ENCODE data around the gene IDI1.

IDI1 gene

DNA sequence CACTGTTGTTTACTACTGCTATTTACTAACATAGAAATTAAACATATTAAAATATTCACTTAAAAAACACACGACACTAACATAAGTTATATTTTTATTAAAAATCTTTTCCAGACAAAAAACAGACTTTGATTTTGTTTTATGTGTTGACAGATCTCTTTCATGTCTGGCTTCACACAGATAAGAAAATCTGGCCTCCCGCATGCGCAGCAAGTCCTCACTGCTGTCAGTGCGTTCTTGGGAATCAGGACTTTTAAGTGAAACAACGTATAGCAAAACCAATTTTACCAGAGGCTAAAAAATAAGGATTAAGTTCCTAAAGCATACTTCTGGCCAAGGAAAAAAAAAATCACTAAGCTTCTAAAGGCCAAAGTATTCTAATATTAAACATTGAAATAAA is 1.2 kb upstream of the IDI1 start:
- H3K4me1 ChIP-seq (ENCODE audit: control insufficient read depth in 1 of 2, insufficient read depth in 2 of 2, low read length in 2 of 2): peaks cover 29 to 37% of the 10 kb centered on the region in 2 donors
- no peaks in the 10 kb centered on the region for H3K27me3 ChIP-seq (ENCODE audit: control insufficient read depth in 1 of 2, insufficient read depth in 2 of 2, low read length in 2 of 2)
- H3K4me3 ChIP-seq (ENCODE audit: low read depth in 1 of 2, low read length in 2 of 2): peak overlapping the region; percentile 97 to 98
- H3K36me3 ChIP-seq (ENCODE audit: control insufficient read depth in 1 of 2, insufficient read depth in 2 of 2, low read length in 2 of 2): peaks cover 5 to 12% of the 10 kb centered on the region in 2 donors
- peak overlapping the region; percentile 84 to 91 for H3K9ac ChIP-seq (ENCODE audit: low read depth in 1 of 2, low read length in 2 of 2)
- no peaks in the 10 kb centered on the region for H3K9me3 ChIP-seq (ENCODE audit: control insufficient read depth in 1 of 2, low read length in 2 of 2)
- H3K27ac ChIP-seq (ENCODE audit: low read depth, low read length): no peak overlapping the region

DNA sequence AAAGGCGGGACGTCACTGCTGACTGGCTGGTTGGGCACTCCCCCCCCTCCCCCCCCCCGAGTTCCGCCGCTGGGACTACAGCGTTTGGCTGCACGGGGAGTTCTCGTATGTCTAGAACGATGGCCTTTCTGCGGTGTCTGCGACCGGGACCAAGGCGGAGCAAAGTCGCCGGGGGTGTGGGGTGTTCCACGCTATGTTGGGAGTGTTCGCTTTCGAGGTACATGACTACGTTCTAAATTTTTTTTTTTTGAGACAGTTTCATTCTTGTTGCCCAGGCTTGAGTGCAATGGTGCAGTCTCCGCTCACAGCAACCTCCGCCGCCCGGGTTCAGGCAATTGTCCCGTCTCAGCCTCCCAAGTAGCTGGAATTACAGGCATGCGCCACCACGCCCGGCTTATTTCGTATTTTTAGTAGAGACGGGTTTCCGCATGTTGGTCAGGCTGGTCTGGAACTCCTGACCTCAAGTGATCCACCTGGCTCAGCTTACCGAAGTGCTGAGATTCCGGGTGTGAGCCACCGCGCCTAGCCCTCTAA is 573 bp upstream of the IDI1 start:
- peaks cover 23 to 35% of the 10 kb centered on the region in 2 donors for H3K4me1 ChIP-seq (ENCODE audit: control insufficient read depth in 1 of 2, insufficient read depth in 2 of 2, low read length in 2 of 2)
- H3K9me3 ChIP-seq (ENCODE audit: control insufficient read depth in 1 of 2, low read length in 2 of 2): no peaks in the 10 kb centered on the region
- no peaks in the 10 kb centered on the region for H3K27me3 ChIP-seq (ENCODE audit: control insufficient read depth in 1 of 2, insufficient read depth in 2 of 2, low read length in 2 of 2)
- H3K4me3 ChIP-seq (ENCODE audit: low read depth in 1 of 2, low read length in 2 of 2): peak overlapping the region; percentile 97 to 98
- peaks cover 5 to 11% of the 10 kb centered on the region in 2 donors for H3K36me3 ChIP-seq (ENCODE audit: control insufficient read depth in 1 of 2, insufficient read depth in 2 of 2, low read length in 2 of 2)
- H3K9ac ChIP-seq (ENCODE audit: low read depth in 1 of 2, low read length in 2 of 2): peak overlapping the region; percentile 84 to 91
- H3K27ac ChIP-seq (ENCODE audit: low read depth, low read length): peak overlapping the region; percentile 100

DNA sequence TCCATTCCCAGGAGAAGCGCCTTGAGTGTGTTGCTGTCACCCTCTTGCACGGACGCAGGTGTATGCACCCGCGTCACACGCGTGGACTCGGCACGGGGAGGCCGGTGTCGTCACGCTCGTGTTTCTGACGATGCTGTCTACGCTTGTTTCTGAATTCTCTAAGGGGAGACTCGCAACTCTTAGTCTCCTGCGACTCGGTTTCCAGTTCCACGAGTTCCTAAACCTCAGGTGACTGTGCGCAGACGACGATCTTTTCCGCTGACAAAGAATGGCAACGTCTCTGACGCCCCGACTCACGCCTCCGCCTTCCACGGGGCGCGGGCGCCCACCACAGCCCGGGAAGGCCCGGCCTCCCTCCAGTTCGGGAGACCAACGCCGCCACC is 579 bp downstream of the IDI1 start:
- Histone ChIP-seq H3K36me3 (ENCODE audit: control insufficient read depth in 1 of 2, insufficient read depth in 2 of 2, low read length in 2 of 2) (peaks cover 5 to 14% of the 10 kb centered on the region in 2 donors), H3K4me3 (ENCODE audit: low read depth in 1 of 2, low read length in 2 of 2) (peak overlapping the region; percentile 97 to 98), H3K4me1 (ENCODE audit: control insufficient read depth in 1 of 2, insufficient read depth in 2 of 2, low read length in 2 of 2) (peaks cover 24 to 39% of the 10 kb centered on the region in 2 donors), H3K27me3 (ENCODE audit: control insufficient read depth in 1 of 2, insufficient read depth in 2 of 2, low read length in 2 of 2) (no peaks in the 10 kb centered on the region), H3K9me3 (ENCODE audit: control insufficient read depth in 1 of 2, low read length in 2 of 2) (no peaks in the 10 kb centered on the region), H3K9ac (ENCODE audit: low read depth in 1 of 2, low read length in 2 of 2) (peak overlapping the region; percentile 87 to 91), H3K27ac (ENCODE audit: low read depth, low read length) (peak overlapping the region; percentile 100)

DNA sequence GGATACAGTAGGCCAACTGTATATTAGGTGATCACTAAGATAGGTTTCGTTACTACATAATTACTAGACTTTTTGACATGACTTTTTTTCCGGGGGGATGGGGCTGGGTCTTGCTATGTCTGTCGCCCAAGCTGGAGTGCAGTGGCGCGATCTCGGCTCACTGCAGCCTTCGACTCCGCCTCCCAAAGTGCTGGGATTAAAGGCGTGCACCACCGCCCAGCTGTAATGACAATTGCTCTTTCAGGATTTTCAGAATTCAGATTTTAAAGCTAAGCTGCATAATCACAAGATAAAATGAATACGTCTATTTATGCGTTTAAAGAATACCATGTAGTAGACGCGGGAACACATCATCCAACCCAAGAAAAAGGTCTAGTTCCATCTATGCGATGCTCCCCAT is 982 bp downstream of the IDI1 start:
- peak overlapping the region; percentile 87 to 91 for H3K9ac ChIP-seq (ENCODE audit: low read depth in 1 of 2, low read length in 2 of 2)
- H3K27ac ChIP-seq (ENCODE audit: low read depth, low read length): peak overlapping the region; percentile 100
- peaks cover 24 to 40% of the 10 kb centered on the region in 2 donors for H3K4me1 ChIP-seq (ENCODE audit: control insufficient read depth in 1 of 2, insufficient read depth in 2 of 2, low read length in 2 of 2)
- H3K36me3 ChIP-seq (ENCODE audit: control insufficient read depth in 1 of 2, insufficient read depth in 2 of 2, low read length in 2 of 2): peaks cover 5 to 18% of the 10 kb centered on the region in 2 donors
- no peaks in the 10 kb centered on the region for H3K27me3 ChIP-seq (ENCODE audit: control insufficient read depth in 1 of 2, insufficient read depth in 2 of 2, low read length in 2 of 2)
- H3K4me3 ChIP-seq (ENCODE audit: low read depth in 1 of 2, low read length in 2 of 2): peak overlapping the region; percentile 97 to 98
- no peaks in the 10 kb centered on the region for H3K9me3 ChIP-seq (ENCODE audit: control insufficient read depth in 1 of 2, low read length in 2 of 2)

DNA sequence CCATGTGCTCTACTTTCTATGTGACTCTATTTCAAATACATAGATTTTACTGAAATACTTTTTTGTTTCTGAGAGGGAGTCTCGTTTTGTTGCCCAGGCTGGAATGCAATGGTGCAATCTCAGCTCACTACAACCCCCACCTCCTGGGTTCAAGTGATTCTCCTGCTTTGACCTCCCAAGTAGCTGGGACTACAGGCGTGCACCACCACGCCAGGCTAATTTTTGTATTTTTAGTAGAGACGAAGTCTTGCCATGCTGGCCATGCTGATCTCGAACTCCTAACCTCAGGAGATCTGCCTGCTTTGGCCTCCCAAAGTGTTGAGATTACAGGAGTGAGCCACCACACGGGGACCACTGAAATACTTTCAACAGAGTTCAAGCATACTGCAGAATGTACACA is 3.5 kb downstream of the IDI1 start:
- H3K4me3 ChIP-seq (ENCODE audit: low read depth in 1 of 2, low read length in 2 of 2): no peak overlapping the region
- peaks cover 2 to 34% of the 10 kb centered on the region in 2 donors for H3K36me3 ChIP-seq (ENCODE audit: control insufficient read depth in 1 of 2, insufficient read depth in 2 of 2, low read length in 2 of 2)
- no peak overlapping the region for H3K27ac ChIP-seq (ENCODE audit: low read depth, low read length)
- no peak overlapping the region for H3K9ac ChIP-seq (ENCODE audit: low read depth in 1 of 2, low read length in 2 of 2)
- H3K27me3 ChIP-seq (ENCODE audit: control insufficient read depth in 1 of 2, insufficient read depth in 2 of 2, low read length in 2 of 2): no peaks in the 10 kb centered on the region
- no peaks in the 10 kb centered on the region for H3K9me3 ChIP-seq (ENCODE audit: control insufficient read depth in 1 of 2, low read length in 2 of 2)
- H3K4me1 ChIP-seq (ENCODE audit: control insufficient read depth in 1 of 2, insufficient read depth in 2 of 2, low read length in 2 of 2): peaks cover 15 to 36% of the 10 kb centered on the region in 2 donors

DNA sequence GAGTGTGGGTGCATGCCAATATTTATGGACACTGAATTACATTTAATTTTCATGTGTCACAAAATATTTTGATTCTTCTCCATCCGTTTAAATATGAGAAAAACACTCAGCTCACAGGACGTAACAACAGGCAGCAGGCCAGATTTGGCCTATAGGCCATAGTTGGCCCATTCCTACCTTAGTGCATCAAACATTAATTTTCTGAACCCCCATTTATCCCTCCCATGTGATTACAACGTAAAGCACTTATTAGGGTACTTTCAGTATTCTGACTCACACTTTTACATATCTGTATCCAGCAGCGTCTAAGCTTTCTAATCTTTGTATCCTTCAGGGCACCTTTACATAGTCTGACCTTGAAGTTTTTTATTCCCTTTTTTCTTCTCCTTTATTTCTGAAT is 4.0 kb downstream of the IDI1 start:
- no peak overlapping the region for H3K9ac ChIP-seq (ENCODE audit: low read depth in 1 of 2, low read length in 2 of 2)
- no peak overlapping the region for H3K27ac ChIP-seq (ENCODE audit: low read depth, low read length)

DNA sequence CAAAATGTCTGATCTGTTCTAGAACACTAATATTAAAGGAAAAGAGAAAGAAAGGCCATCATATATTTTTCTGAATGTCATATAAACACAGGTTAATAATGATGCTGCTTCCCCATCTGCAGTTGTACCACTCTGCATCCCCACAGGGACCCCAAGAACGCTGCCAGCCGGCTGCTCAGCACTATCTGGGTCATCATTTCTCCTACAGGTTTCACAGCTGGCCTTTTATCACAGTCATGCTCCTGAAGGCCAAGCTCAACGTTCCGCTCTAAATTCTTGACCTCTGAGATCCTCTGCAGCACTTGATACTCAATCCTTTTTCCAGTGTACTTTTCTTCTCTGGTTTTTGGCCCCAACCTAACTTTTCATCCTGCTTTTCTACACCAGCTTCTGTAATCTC is 4.8 kb downstream of the IDI1 start:
- Histone ChIP-seq H3K27me3 (ENCODE audit: control insufficient read depth in 1 of 2, insufficient read depth in 2 of 2, low read length in 2 of 2) (no peaks in the 10 kb centered on the region), H3K4me3 (ENCODE audit: low read depth in 1 of 2, low read length in 2 of 2) (no peak overlapping the region), H3K36me3 (ENCODE audit: control insufficient read depth in 1 of 2, insufficient read depth in 2 of 2, low read length in 2 of 2) (peaks cover 6 to 38% of the 10 kb centered on the region in 2 donors), H3K27ac (ENCODE audit: low read depth, low read length) (no peak overlapping the region), H3K9me3 (ENCODE audit: control insufficient read depth in 1 of 2, low read length in 2 of 2) (no peaks in the 10 kb centered on the region), H3K9ac (ENCODE audit: low read depth in 1 of 2, low read length in 2 of 2) (no peak overlapping the region), H3K4me1 (ENCODE audit: control insufficient read depth in 1 of 2, insufficient read depth in 2 of 2, low read length in 2 of 2) (peaks cover 12 to 32% of the 10 kb centered on the region in 2 donors)

More for the DNA sequence above, 4.0 kb downstream of the IDI1 start:
- no peak overlapping the region for H3K4me3 ChIP-seq (ENCODE audit: low read depth in 1 of 2, low read length in 2 of 2)
- peaks cover 12 to 32% of the 10 kb centered on the region in 2 donors for H3K4me1 ChIP-seq (ENCODE audit: control insufficient read depth in 1 of 2, insufficient read depth in 2 of 2, low read length in 2 of 2)
- H3K27me3 ChIP-seq (ENCODE audit: control insufficient read depth in 1 of 2, insufficient read depth in 2 of 2, low read length in 2 of 2): no peaks in the 10 kb centered on the region
- H3K36me3 ChIP-seq (ENCODE audit: control insufficient read depth in 1 of 2, insufficient read depth in 2 of 2, low read length in 2 of 2): peaks cover 2 to 38% of the 10 kb centered on the region in 2 donors
- H3K9me3 ChIP-seq (ENCODE audit: control insufficient read depth in 1 of 2, low read length in 2 of 2): no peaks in the 10 kb centered on the region

DNA sequence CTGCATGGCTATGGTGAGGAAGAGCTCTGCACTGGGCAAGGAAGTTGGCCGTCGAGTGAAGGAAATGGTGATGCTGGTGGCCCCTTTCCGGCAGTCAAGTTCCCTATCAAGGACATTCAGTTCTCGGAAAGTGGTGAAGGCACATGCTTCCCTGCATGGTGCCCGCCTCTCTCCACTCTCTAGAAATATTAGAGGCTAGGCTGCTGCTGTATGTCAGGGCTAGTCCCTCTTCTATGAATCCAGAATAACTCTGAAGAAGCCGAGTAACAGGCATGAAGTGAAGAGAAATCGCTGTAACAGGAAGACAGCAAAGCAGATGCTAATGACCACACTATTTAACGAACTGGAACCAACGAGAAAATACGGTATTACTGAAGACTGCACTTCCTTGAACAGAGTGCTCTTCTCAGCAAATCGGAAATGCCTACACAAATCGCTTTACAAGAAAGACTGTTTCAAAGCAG is 5.4 kb downstream of the IDI1 start:
- Histone ChIP-seq H3K27ac (ENCODE audit: low read depth, low read length) (peak overlapping the region; percentile 61), H3K4me1 (ENCODE audit: control insufficient read depth in 1 of 2, insufficient read depth in 2 of 2, low read length in 2 of 2) (peaks cover 12 to 32% of the 10 kb centered on the region in 2 donors), H3K9ac (ENCODE audit: low read depth in 1 of 2, low read length in 2 of 2) (no peak overlapping the region), H3K4me3 (ENCODE audit: low read depth in 1 of 2, low read length in 2 of 2) (peak overlapping the region in 1 of 2 donors; percentile 44), H3K36me3 (ENCODE audit: control insufficient read depth in 1 of 2, insufficient read depth in 2 of 2, low read length in 2 of 2) (peaks cover 8 to 42% of the 10 kb centered on the region in 2 donors), H3K27me3 (ENCODE audit: control insufficient read depth in 1 of 2, insufficient read depth in 2 of 2, low read length in 2 of 2) (no peaks in the 10 kb centered on the region), H3K9me3 (ENCODE audit: control insufficient read depth in 1 of 2, low read length in 2 of 2) (no peaks in the 10 kb centered on the region)

DNA sequence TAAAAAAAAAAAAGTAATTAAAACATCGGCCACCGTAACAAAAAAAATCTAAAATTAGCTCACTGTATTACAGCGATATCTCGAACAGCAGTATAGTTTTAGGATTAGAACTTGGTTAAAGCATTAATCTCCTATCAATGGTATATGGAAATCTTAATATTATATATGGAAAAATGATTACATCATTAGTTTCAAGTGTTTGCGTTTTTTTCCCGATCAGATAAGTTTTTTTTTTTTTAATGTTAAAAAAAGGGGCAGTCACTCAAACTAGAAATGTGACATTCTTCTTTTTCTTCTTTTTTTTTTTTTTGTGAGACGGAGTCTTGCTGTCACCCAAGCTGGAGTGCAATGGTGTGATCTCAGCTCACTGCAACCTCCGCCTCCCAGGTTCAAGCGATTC is 7.4 kb downstream of the IDI1 start:
- peaks cover 8 to 56% of the 10 kb centered on the region in 2 donors for H3K36me3 ChIP-seq (ENCODE audit: control insufficient read depth in 1 of 2, insufficient read depth in 2 of 2, low read length in 2 of 2)
- H3K4me3 ChIP-seq (ENCODE audit: low read depth in 1 of 2, low read length in 2 of 2): no peak overlapping the region
- H3K27ac ChIP-seq (ENCODE audit: low read depth, low read length): no peak overlapping the region
- no peaks in the 10 kb centered on the region for H3K9me3 ChIP-seq (ENCODE audit: control insufficient read depth in 1 of 2, low read length in 2 of 2)
- H3K9ac ChIP-seq (ENCODE audit: low read depth in 1 of 2, low read length in 2 of 2): no peak overlapping the region
- H3K27me3 ChIP-seq (ENCODE audit: control insufficient read depth in 1 of 2, insufficient read depth in 2 of 2, low read length in 2 of 2): no peaks in the 10 kb centered on the region
- H3K4me1 ChIP-seq (ENCODE audit: control insufficient read depth in 1 of 2, insufficient read depth in 2 of 2, low read length in 2 of 2): peaks cover 9 to 32% of the 10 kb centered on the region in 2 donors

DNA sequence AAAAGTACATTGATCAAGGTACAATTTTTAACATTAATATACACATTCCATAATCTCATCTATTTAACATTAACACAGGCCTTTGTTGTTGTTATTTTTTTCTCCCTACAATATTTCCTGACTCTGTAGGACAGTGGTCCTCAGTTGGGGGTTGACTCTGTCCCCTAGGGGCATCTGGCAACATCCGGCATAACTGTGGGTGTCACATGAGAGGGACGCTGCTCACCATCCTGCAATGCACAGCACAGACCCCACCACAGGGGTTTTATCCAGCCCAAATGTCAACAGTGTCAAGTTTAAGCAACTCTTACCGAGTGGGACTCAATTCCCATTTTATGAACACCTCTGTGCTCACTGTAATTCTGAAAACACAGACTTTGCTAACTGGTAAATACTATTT is 8.8 kb downstream of the IDI1 start:
- H3K9me3 ChIP-seq (ENCODE audit: control insufficient read depth in 1 of 2, low read length in 2 of 2): no peaks in the 10 kb centered on the region
- no peak overlapping the region for H3K9ac ChIP-seq (ENCODE audit: low read depth in 1 of 2, low read length in 2 of 2)
- H3K36me3 ChIP-seq (ENCODE audit: control insufficient read depth in 1 of 2, insufficient read depth in 2 of 2, low read length in 2 of 2): peaks cover 8 to 59% of the 10 kb centered on the region in 2 donors
- no peak overlapping the region for H3K4me3 ChIP-seq (ENCODE audit: low read depth in 1 of 2, low read length in 2 of 2)
- H3K27me3 ChIP-seq (ENCODE audit: control insufficient read depth in 1 of 2, insufficient read depth in 2 of 2, low read length in 2 of 2): no peaks in the 10 kb centered on the region
- H3K4me1 ChIP-seq (ENCODE audit: control insufficient read depth in 1 of 2, insufficient read depth in 2 of 2, low read length in 2 of 2): peaks cover 12 to 23% of the 10 kb centered on the region in 2 donors
- H3K27ac ChIP-seq (ENCODE audit: low read depth, low read length): no peak overlapping the region
